ENCODE data around the gene FAF1.

GRCh38 chr1:50966991-50967390, 6.9 kb upstream of the FAF1 start:
- no peak for TF ChIP-seq CTCF (IDR thresholded peaks at IDR 0.05)
- TF ChIP-seq POLR2A (IDR thresholded peaks at IDR 0.05): no peak

Data from transverse colon (tissue), 3 donors.